ENCODE results near the gene RASA2. TPM values are rescaled to one million over a fixed set of nuclear protein-coding genes. Genes with fewer than 3 reads are reported as not detected.

RASA2 gene
- total and polyA plus RNA-seq, 2 experiments from 2014 or later = 6.2 to 12.6 TPM

GRCh38 chr3:141544697-141545096 lies 57.9 kb downstream of the RASA2 start:
- Histone ChIP-seq H3K36me3 (replicated peaks; ENCODE audit: insufficient read depth, low read depth) (no peaks in the 10 kb centered on the region), H3K9me3 (ENCODE audit: low read depth) (peaks cover 19% of the 10 kb centered on the region), H3K4me1 (ENCODE audit: insufficient read depth) (no peaks in the 10 kb centered on the region), H2AFZ (no peak overlapping the region), H3K9me2 (replicated peaks; ENCODE audit: insufficient read depth) (no peaks in the 10 kb centered on the region), H4K20me1 (ENCODE audit: insufficient read depth, poor library complexity, severe bottlenecking) (no peaks in the 10 kb centered on the region), H3K27ac (no peak overlapping the region), H3K79me2 (no peaks in the 10 kb centered on the region), H3K27me3 (no peaks in the 10 kb centered on the region), H3K4me2 (no peak overlapping the region), H3K4me3 (no peak overlapping the region)
- 97% methylated on average over 6 of the region's 6 CpGs for WGBS (ENCODE audit: low lambda C conversion rate, missing lambda C conversion rate)
- no peak for DNase-seq (ENCODE audit: low spot score)
- TF ChIP-seq CTCF (IDR thresholded peaks at IDR 0.05; ENCODE audit: poor library complexity) (no peak), EZH2 (IDR thresholded peaks at IDR 0.05; ENCODE audit: borderline replicate concordance) (no peak), EZH2phosphoT487 (IDR thresholded peaks at IDR 0.05; ENCODE audit: low read depth, severe bottlenecking, unreplicated experiment) (no peak)

GRCh38 chr3:141546081-141546480 lies 59.3 kb downstream of the RASA2 start:
- TF ChIP-seq EZH2 (IDR thresholded peaks at IDR 0.05; ENCODE audit: borderline replicate concordance) (no peak), CTCF (IDR thresholded peaks at IDR 0.05; ENCODE audit: poor library complexity) (no peak), EZH2phosphoT487 (IDR thresholded peaks at IDR 0.05; ENCODE audit: low read depth, severe bottlenecking, unreplicated experiment) (no peak)
- H3K9me3 ChIP-seq (ENCODE audit: low read depth) = peaks cover 19% of the 10 kb centered on the region
- no peak for DNase-seq (ENCODE audit: low spot score)
- H3K4me2 ChIP-seq = no peak overlapping the region
- no peaks in the 10 kb centered on the region for H3K79me2 ChIP-seq
- no peak overlapping the region for H2AFZ ChIP-seq
- H3K27me3 ChIP-seq = no peaks in the 10 kb centered on the region
- no peaks in the 10 kb centered on the region for H3K4me1 ChIP-seq (ENCODE audit: insufficient read depth)
- H3K27ac ChIP-seq = no peak overlapping the region
- no peaks in the 10 kb centered on the region for H3K36me3 ChIP-seq (replicated peaks; ENCODE audit: insufficient read depth, low read depth)
- no peak overlapping the region for H3K4me3 ChIP-seq
- no peaks in the 10 kb centered on the region for H4K20me1 ChIP-seq (ENCODE audit: insufficient read depth, poor library complexity, severe bottlenecking)
- H3K9me2 ChIP-seq (replicated peaks; ENCODE audit: insufficient read depth) = no peaks in the 10 kb centered on the region
- 96% methylated on average over 3 of the region's 3 CpGs for WGBS (ENCODE audit: low lambda C conversion rate, missing lambda C conversion rate)

GRCh38 chr3:141546586-141546985 lies 59.8 kb downstream of the RASA2 start:
- H2AFZ ChIP-seq = no peak overlapping the region
- no peak overlapping the region for H3K4me2 ChIP-seq
- H3K27me3 ChIP-seq = no peaks in the 10 kb centered on the region
- 98% methylated on average over 3 of the region's 3 CpGs for WGBS (ENCODE audit: low lambda C conversion rate, missing lambda C conversion rate)
- no peaks in the 10 kb centered on the region for H4K20me1 ChIP-seq (ENCODE audit: insufficient read depth, poor library complexity, severe bottlenecking)
- DNase-seq (ENCODE audit: low spot score) = no peak
- H3K4me3 ChIP-seq = no peak overlapping the region
- H3K4me1 ChIP-seq (ENCODE audit: insufficient read depth) = no peaks in the 10 kb centered on the region
- no peaks in the 10 kb centered on the region for H3K79me2 ChIP-seq
- no peaks in the 10 kb centered on the region for H3K36me3 ChIP-seq (replicated peaks; ENCODE audit: insufficient read depth, low read depth)
- no peaks in the 10 kb centered on the region for H3K9me2 ChIP-seq (replicated peaks; ENCODE audit: insufficient read depth)
- H3K27ac ChIP-seq = no peak overlapping the region
- peaks cover 19% of the 10 kb centered on the region for H3K9me3 ChIP-seq (ENCODE audit: low read depth)
- TF ChIP-seq EZH2 (IDR thresholded peaks at IDR 0.05; ENCODE audit: borderline replicate concordance) = no peak
- no peak for TF ChIP-seq CTCF (IDR thresholded peaks at IDR 0.05; ENCODE audit: poor library complexity)
- no peak for TF ChIP-seq EZH2phosphoT487 (IDR thresholded peaks at IDR 0.05; ENCODE audit: low read depth, severe bottlenecking, unreplicated experiment)

GRCh38 chr3:141547791-141548190 lies 61.0 kb downstream of the RASA2 start:
- Histone ChIP-seq H4K20me1 (ENCODE audit: insufficient read depth, poor library complexity, severe bottlenecking) (no peaks in the 10 kb centered on the region), H3K27me3 (no peaks in the 10 kb centered on the region), H3K4me3 (no peak overlapping the region), H3K79me2 (no peaks in the 10 kb centered on the region), H3K9me3 (ENCODE audit: low read depth) (peaks cover 19% of the 10 kb centered on the region), H3K36me3 (replicated peaks; ENCODE audit: insufficient read depth, low read depth) (no peaks in the 10 kb centered on the region), H2AFZ (no peak overlapping the region), H3K27ac (no peak overlapping the region), H3K4me1 (ENCODE audit: insufficient read depth) (no peaks in the 10 kb centered on the region), H3K4me2 (no peak overlapping the region), H3K9me2 (replicated peaks; ENCODE audit: insufficient read depth) (no peaks in the 10 kb centered on the region)
- TF ChIP-seq EZH2phosphoT487 (IDR thresholded peaks at IDR 0.05; ENCODE audit: low read depth, severe bottlenecking, unreplicated experiment) (no peak), EZH2 (IDR thresholded peaks at IDR 0.05; ENCODE audit: borderline replicate concordance) (no peak), CTCF (IDR thresholded peaks at IDR 0.05; ENCODE audit: poor library complexity) (no peak)
- 100% methylated on average over 2 of the region's 2 CpGs for WGBS (ENCODE audit: low lambda C conversion rate, missing lambda C conversion rate)
- no peak for DNase-seq (ENCODE audit: low spot score)

All from hepatocyte (in vitro differentiated cells).